Renal cortical epithelial cell (primary cell): Measurements from ENCODE around the gene PLA2G2E. TPM values are rescaled to one million over a fixed set of nuclear protein-coding genes. Genes with fewer than 3 reads are reported as not detected.
"Not testable (repeated sequence)": the region's sequence is repeated elsewhere in the genome, so short reads cannot be mapped to it uniquely, and the experiment has no call there.

Experiments used
- DNase-seq: peaks from one replicate; pipeline ENCODE4 v3.0.0-alpha.2; 2011; ENCODE audit warnings: low read depth
- total RNA-seq: library from RNA; depleted of rRNA; stranded (reverse); fragments of >200 nt; gene quantifications from 2 replicates; pipeline ENCODE4 v1.2.3, GENCODE V29; 2014

PLA2G2E gene
- total RNA-seq, 1 donor from 2014 or later: not detected

GRCh38 chr1:19882111-19883071, 41.0 kb downstream of the PLA2G2E start, which contains the start of gene OTUD3:
OTUD3 (plus strand) TSS chr1:19882395; CDS start chr1:19882514, 119 bp downstream.
- DNase-seq: peak; percentile 94

- not testable (repeated sequence) for DNase-seq
These were observed 42.6 kb downstream of the PLA2G2E start for GRCh38 chr1:19880841-19881240.

- DNase-seq: no peak
These were observed 43.8 kb downstream of the PLA2G2E start for GRCh38 chr1:19879661-19880060.

- DNase-seq: no peak
These were observed 44.2 kb downstream of the PLA2G2E start for GRCh38 chr1:19879227-19879626.

- peak; percentile 28 for DNase-seq
These were observed 44.8 kb downstream of the PLA2G2E start for GRCh38 chr1:19878637-19878985.

- DNase-seq: peak; percentile 59
These were observed 45.4 kb downstream of the PLA2G2E start for GRCh38 chr1:19877821-19878636.

- no peak for DNase-seq
These were observed 46.2 kb downstream of the PLA2G2E start for GRCh38 chr1:19877181-19877750.

GRCh38 chr1:19872190-19872589, 51.2 kb downstream of the PLA2G2E start:
- DNase-seq: peak; percentile 44

Other genes with a start within 250 kb of the PLA2G2E start
- 14.4 and 32.6 TPM in 2 replicates for gene TMCO4, start 123.7 kb downstream of the PLA2G2E start, total RNA-seq
- gene RNF186, start 108.3 kb downstream of the PLA2G2E start, total RNA-seq: 0.05 TPM in 1 of 2 replicates, not detected in the other
- gene OTUD3, start 41.2 kb downstream of the PLA2G2E start, total RNA-seq: 4.3 and 8.7 TPM in 2 replicates
- gene PLA2G2A, start 56.0 kb upstream of the PLA2G2E start, total RNA-seq: not detected in 2 replicates
- not detected in 2 replicates for gene PLA2G5, start 146.6 kb upstream of the PLA2G2E start, total RNA-seq
- not detected in 2 replicates for gene PLA2G2D, start 195.9 kb upstream of the PLA2G2E start, total RNA-seq
- 0.52 TPM in 1 of 2 replicates, not detected in the other for gene PLA2G2F, start 215.7 kb upstream of the PLA2G2E start, total RNA-seq